Measurements from ENCODE around the gene CBX7.

CBX7 gene

DNA sequence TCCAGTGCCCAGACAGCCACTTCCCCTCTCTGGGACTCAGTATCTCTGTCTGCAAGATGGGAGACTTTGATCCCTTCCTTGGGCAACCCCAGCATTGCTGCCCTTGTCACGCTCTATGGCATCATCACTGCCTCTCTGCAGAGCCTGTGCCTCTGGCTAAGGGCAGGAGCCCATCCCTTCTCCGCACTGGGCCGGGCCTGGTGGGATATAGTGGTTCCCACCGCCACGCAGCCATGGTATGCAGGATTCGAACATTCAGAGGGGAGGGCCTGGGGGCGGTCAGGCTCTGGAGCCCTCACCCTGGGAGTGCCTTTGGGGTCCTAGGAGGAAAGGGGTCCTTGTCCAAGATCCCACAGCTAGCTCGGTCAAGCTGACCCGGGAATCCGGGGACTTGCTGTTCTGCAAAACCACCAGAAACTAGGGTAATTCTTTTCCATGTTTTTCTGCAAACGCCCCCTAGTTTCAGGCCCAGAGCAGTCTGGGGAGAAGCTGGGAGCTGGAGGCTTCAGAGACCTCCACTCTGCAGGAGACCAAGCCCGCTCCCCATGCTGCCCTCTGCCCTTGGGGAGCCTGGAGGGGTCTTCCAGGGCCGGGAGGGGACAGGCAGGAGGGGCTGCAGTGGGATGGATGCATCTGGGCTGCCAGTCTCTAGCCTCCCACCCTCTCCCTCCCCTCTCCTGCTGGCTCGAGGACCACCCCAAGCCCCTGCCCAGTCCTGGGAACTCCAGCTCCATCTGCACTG, 24.4 kb upstream of the CBX7 start:
- H3K27me3 ChIP-seq, result no peaks in the 10 kb centered on the region
- TF ChIP-seq, protein P1, sequence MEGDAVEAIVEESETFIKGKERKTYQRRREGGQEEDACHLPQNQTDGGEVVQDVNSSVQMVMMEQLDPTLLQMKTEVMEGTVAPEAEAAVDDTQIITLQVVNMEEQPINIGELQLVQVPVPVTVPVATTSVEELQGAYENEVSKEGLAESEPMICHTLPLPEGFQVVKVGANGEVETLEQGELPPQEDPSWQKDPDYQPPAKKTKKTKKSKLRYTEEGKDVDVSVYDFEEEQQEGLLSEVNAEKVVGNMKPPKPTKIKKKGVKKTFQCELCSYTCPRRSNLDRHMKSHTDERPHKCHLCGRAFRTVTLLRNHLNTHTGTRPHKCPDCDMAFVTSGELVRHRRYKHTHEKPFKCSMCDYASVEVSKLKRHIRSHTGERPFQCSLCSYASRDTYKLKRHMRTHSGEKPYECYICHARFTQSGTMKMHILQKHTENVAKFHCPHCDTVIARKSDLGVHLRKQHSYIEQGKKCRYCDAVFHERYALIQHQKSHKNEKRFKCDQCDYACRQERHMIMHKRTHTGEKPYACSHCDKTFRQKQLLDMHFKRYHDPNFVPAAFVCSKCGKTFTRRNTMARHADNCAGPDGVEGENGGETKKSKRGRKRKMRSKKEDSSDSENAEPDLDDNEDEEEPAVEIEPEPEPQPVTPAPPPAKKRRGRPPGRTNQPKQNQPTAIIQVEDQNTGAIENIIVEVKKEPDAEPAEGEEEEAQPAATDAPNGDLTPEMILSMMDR (IDR thresholded peaks at IDR 0.05; ENCODE audit: low read depth, low read length), result no peak
- peaks cover 4% of the 10 kb centered on the region; the same call in 1 of the 2 replicates for H3K4me1 ChIP-seq
- no peak for DNase-seq
- H3K4me3 ChIP-seq (ENCODE audit: low read depth, low read length), result no peak overlapping the region
- no peaks in the 10 kb centered on the region for H3K9me3 ChIP-seq
- no peaks in the 10 kb centered on the region for H3K36me3 ChIP-seq

DNA sequence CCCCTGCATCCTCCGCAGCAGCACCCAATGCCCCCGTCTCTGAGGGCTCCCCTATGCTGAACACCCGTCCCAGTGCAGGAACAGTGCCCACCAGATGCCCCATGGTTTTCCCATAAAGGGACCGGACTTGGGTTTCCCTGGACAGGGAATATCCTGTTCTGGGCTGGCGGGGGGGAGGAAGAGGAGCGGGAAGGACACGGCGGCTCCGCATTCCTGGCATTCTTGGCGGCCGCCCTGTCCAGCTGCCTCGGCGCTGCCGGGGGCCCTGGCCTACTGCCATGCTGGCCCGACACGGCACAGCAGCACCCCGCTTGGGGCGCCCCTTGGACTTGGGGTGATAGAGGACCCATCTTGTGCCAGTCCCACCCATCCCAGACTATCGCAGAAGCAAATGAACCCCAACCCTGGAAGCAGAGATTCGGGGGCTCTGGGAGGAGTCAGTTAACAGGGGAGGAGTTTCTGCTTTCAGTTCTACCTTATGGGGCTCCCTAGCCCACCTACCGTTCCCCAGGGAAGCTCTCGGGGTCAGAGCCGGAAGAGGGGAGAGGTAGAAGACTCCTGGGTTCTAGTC, 23.7 kb upstream of the CBX7 start:
- TF ChIP-seq, protein P1 (IDR thresholded peaks at IDR 0.05; ENCODE audit: low read depth, low read length), result no peak
- Histone ChIP-seq H3K4me3 (ENCODE audit: low read depth, low read length) (no peak overlapping the region), H3K9me3 (no peaks in the 10 kb centered on the region), H3K36me3 (no peaks in the 10 kb centered on the region), H3K4me1 (peaks cover 4% of the 10 kb centered on the region; the same call in 1 of the 2 replicates), H3K27me3 (no peaks in the 10 kb centered on the region)
- no peak for DNase-seq

GRCh38 chr22:39175353-39176142, 23.1 kb upstream of the CBX7 start:
- H3K36me3 ChIP-seq, result no peaks in the 10 kb centered on the region
- H3K9me3 ChIP-seq, result no peaks in the 10 kb centered on the region
- H3K27me3 ChIP-seq, result no peaks in the 10 kb centered on the region
- no peak for DNase-seq
- H3K4me1 ChIP-seq, result peaks cover 4% of the 10 kb centered on the region; the same call in 1 of the 2 replicates
- H3K4me3 ChIP-seq (ENCODE audit: low read depth, low read length), result no peak overlapping the region
- TF ChIP-seq, protein P1 (IDR thresholded peaks at IDR 0.05; ENCODE audit: low read depth, low read length), result no peak

- peaks cover 4% of the 10 kb centered on the region; the same call in 1 of the 2 replicates for H3K4me1 ChIP-seq
Observed at GRCh38 chr22:39174498-39175352, 22.2 kb upstream of the CBX7 start.

GRCh38 chr22:39173787-39174497, 21.5 kb upstream of the CBX7 start:
- TF ChIP-seq, protein P1 (IDR thresholded peaks at IDR 0.05; ENCODE audit: low read depth, low read length), result no peak
- no peak overlapping the region for H3K4me3 ChIP-seq (ENCODE audit: low read depth, low read length)
- DNase-seq, result no peak
- no peaks in the 10 kb centered on the region for H3K27me3 ChIP-seq
- H3K4me1 ChIP-seq, result peaks cover 4% of the 10 kb centered on the region; the same call in 1 of the 2 replicates
- no peaks in the 10 kb centered on the region for H3K36me3 ChIP-seq
- H3K9me3 ChIP-seq, result no peaks in the 10 kb centered on the region

More at GRCh38 chr22:39174498-39175352, 22.2 kb upstream of the CBX7 start:
- peak; percentile 68 for DNase-seq
- Histone ChIP-seq H3K27me3 (no peaks in the 10 kb centered on the region), H3K9me3 (no peaks in the 10 kb centered on the region), H3K36me3 (no peaks in the 10 kb centered on the region), H3K4me3 (ENCODE audit: low read depth, low read length) (no peak overlapping the region)
- TF ChIP-seq, protein P1 (IDR thresholded peaks at IDR 0.05; ENCODE audit: low read depth, low read length), result no peak
